Stimulated activated CD4-positive, alpha-beta T cell treated with anti-CD3 and anti-CD28 coated beads, Interleukin-2, amount 100 ng/mL, for 24 hours (primary cell): ENCODE data around the gene PGLYRP2.

Experiments used
- DNase-seq, 2 donors: peaks; one replicate each; pipeline ENCODE4 v3.0.0-alpha.2; 2020

Gene PGLYRP2

GRCh38 chr19:15422296-15423075 is 56.8 kb downstream of the PGLYRP2 start:
- DNase-seq, result no peak

- DNase-seq, result no peak
These were observed 57.5 kb downstream of the PGLYRP2 start for GRCh38 chr19:15421721-15422260.

DNA sequence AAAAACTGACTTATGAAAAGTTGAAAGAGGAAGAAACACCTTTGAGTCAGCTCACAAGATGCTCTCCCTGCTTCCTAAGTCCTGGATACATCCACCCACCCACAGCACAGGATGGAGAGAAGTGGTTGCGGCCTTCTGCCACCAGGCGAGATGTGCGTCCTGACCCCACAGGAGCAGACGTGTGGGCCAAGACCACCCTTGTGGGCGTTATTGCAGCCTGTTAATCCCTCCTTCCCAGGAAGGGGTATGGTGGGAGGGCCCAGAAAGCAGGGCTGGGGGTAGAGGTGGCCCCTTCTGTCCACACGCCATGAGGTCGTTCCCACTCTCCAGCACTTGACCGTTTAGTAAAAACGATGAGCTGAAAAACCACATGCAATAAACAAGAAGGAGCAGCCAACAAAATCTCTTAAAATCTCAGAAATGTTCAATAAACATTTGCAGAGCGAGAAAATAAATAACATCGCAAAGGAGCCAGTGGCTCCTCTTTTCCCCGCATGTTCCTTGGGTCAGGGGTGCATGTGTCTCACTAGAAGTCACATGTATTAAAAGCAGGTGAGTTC is 58.1 kb downstream of the PGLYRP2 start:
- DNase-seq, result no peak

DNA sequence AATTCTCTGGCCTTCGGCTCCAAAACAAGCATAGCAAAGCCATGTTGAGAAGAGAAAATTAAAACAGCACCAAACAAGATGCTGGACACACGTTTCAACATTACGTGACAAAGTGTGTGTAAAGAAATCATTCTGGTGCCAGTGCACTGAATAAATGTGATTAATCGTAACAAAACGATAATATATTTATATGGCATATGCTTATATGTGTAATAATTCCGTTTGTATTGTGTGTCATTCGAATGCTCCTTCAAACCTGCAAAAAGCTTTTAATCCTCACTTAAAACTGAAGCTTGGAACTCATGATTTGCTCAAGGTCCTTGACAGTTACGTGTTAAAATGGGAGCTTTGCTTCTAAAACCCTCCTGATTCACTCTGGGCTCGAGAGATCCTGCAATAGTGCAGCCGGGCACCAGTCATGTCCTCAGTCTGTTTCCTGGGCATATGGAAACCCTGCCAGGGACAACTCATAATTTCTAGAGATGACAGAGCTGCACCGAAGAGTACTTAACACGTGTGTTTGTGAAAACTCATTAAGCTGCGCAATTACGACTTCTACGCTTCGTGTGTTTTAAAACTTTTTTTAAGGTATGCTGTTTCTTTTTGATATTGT is 59.8 kb downstream of the PGLYRP2 start:
- DNase-seq, result no peak
